HepG2 (cell line): Measurements from ENCODE around the gene NOP9. TPM values are rescaled to one million over a fixed set of nuclear protein-coding genes. Genes with fewer than 3 reads are reported as not detected.
A peak's percentile ranks its signal among the peaks of the same experiment; 100 is the strongest.

Source experiments
- ATF6 ChIP-seq: sonication (generic); formaldehyde crosslinking; conservative IDR thresholded peaks from 2 replicates; pipeline ENCODE4 v1.4.0; 2020; ENCODE audit warnings: missing genetic modification reagents
- FOXJ3 ChIP-seq: sonication (generic); formaldehyde crosslinking; IDR thresholded peaks from 2 replicates; pipeline ENCODE4 v1.4.0; 2020; ENCODE audit warnings: missing genetic modification reagents, mild to moderate bottlenecking, borderline replicate concordance
- IRX3 ChIP-seq: sonication (generic); formaldehyde crosslinking; IDR thresholded peaks from 2 replicates; pipeline ENCODE4 v1.8.1; 2023; ENCODE audit warnings: mild to moderate bottlenecking, low read depth, missing genetic modification reagents, borderline replicate concordance
- KLF16 ChIP-seq, 2 experiments: sonication (generic) in 1 of 2; formaldehyde crosslinking in 1 of 2; IDR thresholded peaks; 2 replicates each; pipeline versions ENCODE4 v1.6.1 to v1.8.0; 2016 to 2023; ENCODE audit warnings: missing genetic modification reagents in 2 of 2, missing compliant biosample characterization in 1 of 2
- SRF ChIP-seq: IDR thresholded peaks from 2 replicates; pipeline ENCODE4 v1.6.1; 2011; ENCODE audit warnings: mild to moderate bottlenecking, low read depth, low read length, moderate library complexity
- SUZ12 ChIP-seq: fragments of 150-350 bp; IDR thresholded peaks from 2 replicates; pipeline ENCODE4 v1.6.1; 2014; ENCODE audit warnings: low read depth, low read length
- TAF15 ChIP-seq: fragments of 200-400 bp; formaldehyde crosslinking; IDR thresholded peaks from one replicate; pipeline ENCODE4 v1.6.1; 2018; ENCODE audit warnings: mild to moderate bottlenecking, low read depth, low read length; ENCODE audit not compliant: poor library complexity, severe bottlenecking
- TFDP2 ChIP-seq: sonication (generic); formaldehyde crosslinking; IDR thresholded peaks from 2 replicates; pipeline ENCODE4 v1.4.0; 2020; ENCODE audit warnings: missing genetic modification reagents
- USF2 ChIP-seq, 2 experiments: sonication (generic) in 1 of 2; formaldehyde crosslinking in 1 of 2; IDR thresholded peaks; 2 replicates each; pipeline versions ENCODE4 v1.5.1 to v1.6.1; 2011 to 2020; ENCODE audit warnings: borderline replicate concordance in 1 of 2, low read depth in 1 of 2, low read length in 1 of 2, mild to moderate bottlenecking in 1 of 2, missing genetic modification reagents in 1 of 2, moderate library complexity in 1 of 2
- ZNF558 ChIP-seq: sonication (generic); formaldehyde crosslinking; IDR thresholded peaks from 2 replicates; pipeline ENCODE4 v1.9.0; 2022; ENCODE audit warnings: mild to moderate bottlenecking, missing genetic modification reagents, borderline replicate concordance
- ZNF646 ChIP-seq: sonication (generic); formaldehyde crosslinking; IDR thresholded peaks from 2 replicates; pipeline ENCODE4 v1.9.0; 2021; ENCODE audit warnings: mild to moderate bottlenecking, missing genetic modification reagents
- ZNF724P ChIP-seq: sonication (generic); formaldehyde crosslinking; IDR thresholded peaks from 2 replicates; pipeline ENCODE4 v1.8.0; 2022; ENCODE audit warnings: missing genetic modification reagents, borderline replicate concordance
- ZNF83 ChIP-seq: sonication (generic); formaldehyde crosslinking; IDR thresholded peaks from 2 replicates; pipeline ENCODE4 v1.4.0; 2020; ENCODE audit warnings: missing genetic modification reagents, mild to moderate bottlenecking, borderline replicate concordance
- polyA plus RNA-seq, 8 experiments: library from polyadenylated mRNA; depleted of rRNA in 3 of 8; stranded (reverse) in 7 of 8; unstranded in 1 of 8; fragments of >200 nt; fragmentation: Illumina TruSeq in 4 of 8; extraction: Trizol in 4 of 8; gene quantifications; 2 replicates each; pipeline versions ENCODE4 v1.2.1 to v1.2.3, GENCODE V29; 2011 to 2016; ENCODE audit warnings: low read depth in 4 of 8, missing spikeins in 1 of 8, mixed read lengths in 1 of 8; ENCODE audit not compliant: insufficient read depth in 1 of 8
- total RNA-seq, 5 experiments: library from RNA; depleted of rRNA; stranded (reverse); fragments of >200 nt; fragmentation: Illumina TruSeq; extraction: Trizol; gene quantifications; 2 replicates each; pipeline ENCODE4 v1.2.3, GENCODE V29; 2016; ENCODE audit warnings: low read depth in 1 of 5

The NOP9 gene
- total and polyA plus RNA-seq, 2 of the 13 experiments (the other 11 are each of a cell fraction or from before 2014, with no cell fraction given) = 24.5 to 61.6 TPM

- TF ChIP-seq ZNF646 (peak; percentile 3; the same call in 1 of the 2 replicates), SUZ12 (no peak), TAF15 (no peak), IRX3 (no peak), ZNF558 (CRISPR knock-in tag) (no peak), ATF6 (no peak), ZNF83 (no peak), TFDP2 (CRISPR knock-in tag) (no peak), ZNF724P (CRISPR knock-in tag) (no peak), FOXJ3 (CRISPR knock-in tag) (0 out of 2 replicates have a peak, but pooled peaks have one; percentile 43), USF2 (IDR thresholded peaks at IDR 0.05; ENCODE audit: low read depth, low read length) (no peak), USF2 (CRISPR knock-in tag; IDR thresholded peaks at IDR 0.05; ENCODE audit: borderline replicate concordance) (no peak), SRF (no peak), KLF16 (CRISPR knock-in tag; IDR thresholded peaks at IDR 0.05) (no peak)
Measured at GRCh38 chr14:24270537-24271133, 29.0 kb upstream of the NOP9 start (continued).
